Natural killer cell (primary cell): ENCODE results near the gene CYP2D6. TPM values are rescaled to one million over a fixed set of nuclear protein-coding genes. Genes with fewer than 3 reads are reported as not detected.

Source experiments
- ATAC-seq, 3 donors: fragments of 150-1000 bp in 2 of 3; fragments of 200-7000 bp in 1 of 3; cut with Tn5 transposase; 1 replicate in 1 of 3; 2 replicates in 2 of 3; pipeline ENCODE4 v1.10.0; 2021; ENCODE audit warnings: mild to moderate bottlenecking in 2 of 3, moderate library complexity in 2 of 3
- DNase-seq, 2 donors: peaks; one replicate each; pipeline versions ENCODE4 v3.0.0 to v3.0.0-alpha.2; 2013 to 2021; ENCODE audit warnings: mixed read lengths in 1 of 2
- H3K27ac ChIP-seq: one replicate; pipeline ENCODE4 v1.5.1; 2013; ENCODE audit warnings: mild to moderate bottlenecking, low read length
- H3K27me3 ChIP-seq: one replicate; pipeline ENCODE4 v1.6.1; 2013; ENCODE audit warnings: low read length; ENCODE audit not compliant: control insufficient read depth, insufficient read depth
- H3K36me3 ChIP-seq: one replicate; pipeline ENCODE4 v1.6.1; 2013; ENCODE audit warnings: low read length; ENCODE audit not compliant: control insufficient read depth, insufficient read depth
- H3K4me1 ChIP-seq: one replicate; pipeline ENCODE4 v1.6.1; 2013; ENCODE audit warnings: low read length; ENCODE audit not compliant: control insufficient read depth, insufficient read depth
- H3K4me3 ChIP-seq: one replicate; pipeline ENCODE4 v1.5.1; 2013; ENCODE audit warnings: low read length
- H3K9me3 ChIP-seq: one replicate; pipeline ENCODE4 v1.6.1; 2013; ENCODE audit warnings: low read length; ENCODE audit not compliant: control insufficient read depth, insufficient read depth
- H3K27ac Mint-ChIP-seq, 2 donors: one replicate each; pipeline ENCODE4 v1.8.0; 2022; ENCODE audit warnings: mild to moderate bottlenecking in 2 of 2, mixed read lengths in 2 of 2, moderate library complexity in 1 of 2
- H3K27me3 Mint-ChIP-seq, 2 donors: one replicate each; pipeline ENCODE4 v1.8.0; 2022; ENCODE audit warnings: low read depth in 2 of 2, mixed read lengths in 2 of 2
- H3K36me3 Mint-ChIP-seq: one replicate; pipeline ENCODE4 v1.8.0; 2022; ENCODE audit warnings: mixed read lengths
- H3K4me1 Mint-ChIP-seq, 2 donors: one replicate each; pipeline ENCODE4 v1.8.0; 2022; ENCODE audit warnings: mixed read lengths in 2 of 2
- H3K4me3 Mint-ChIP-seq: one replicate; pipeline ENCODE4 v1.8.0; 2022; ENCODE audit warnings: mild to moderate bottlenecking, moderate library complexity, mixed read lengths
- H3K9me3 Mint-ChIP-seq, 2 donors: one replicate each; pipeline ENCODE4 v1.8.0; 2022; ENCODE audit warnings: mixed read lengths in 2 of 2
- CTCF ChIP-seq: fragments of 200-600 bp; IDR thresholded peaks from one replicate; pipeline ENCODE4 v1.8.0; 2022; ENCODE audit warnings: antibody characterized with exemption
- WGBS: methylation state at CpG from one replicate; pipeline ENCODE4 v1.1.7; 2013; ENCODE audit warnings: missing lambda C conversion rate; ENCODE audit not compliant: insufficient coverage; 5-methylcytosine and 5-hydroxymethylcytosine counted together
- intact Hi-C: fragments of 100-400 bp; cut with micrococcal nuclease; formaldehyde crosslinking; loops from one replicate; pipeline ENCODE4 v1.14.2; 2022
- total RNA-seq, 4 donors: library from RNA; stranded (reverse); fragments of 120-200 nt in 1 of 4; gene quantifications; one replicate each; pipeline versions ENCODE4 v1.2.3 to v1.2.4, GENCODE V29; 2013 to 2022

Gene CYP2D6
- total RNA-seq, 3 donors from 2014 or later (not counting 1 experiment from before 2014, with no cell fraction given), result 3.8 to 5.5 (median 3.9) TPM

DNA sequence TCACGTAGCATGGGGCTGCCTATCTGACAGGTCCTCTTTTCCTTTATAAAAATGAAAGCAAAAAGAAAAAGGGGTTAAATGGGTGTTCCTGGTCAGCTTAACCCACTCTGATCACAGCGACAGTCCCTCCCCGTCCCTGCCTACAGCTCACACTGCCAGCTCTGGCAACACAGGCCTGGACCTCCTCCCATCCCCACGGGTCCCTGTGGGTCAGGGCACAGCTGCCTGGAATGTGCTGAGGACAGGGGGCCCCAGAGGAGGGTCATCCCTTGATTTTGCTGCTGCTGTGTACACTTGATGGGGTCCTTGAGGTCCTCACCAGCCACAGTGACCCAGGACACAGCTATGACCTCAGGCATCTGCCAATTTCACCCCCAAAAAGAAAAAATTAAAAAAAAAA, 29.6 kb upstream of the CYP2D6 start:
- peaks cover 0 to 5% of the 10 kb centered on the region in 2 donors for H3K4me1 Mint-ChIP-seq
- H3K27me3 ChIP-seq, result no peaks in the 10 kb centered on the region
- intact Hi-C loops, result no loop called here
- H3K4me3 Mint-ChIP-seq, result no peak overlapping the region
- H3K36me3 Mint-ChIP-seq, result no peaks in the 10 kb centered on the region
- H3K4me3 ChIP-seq, result no peak overlapping the region
- H3K27ac Mint-ChIP-seq, result no peak overlapping the region
- no peaks in the 10 kb centered on the region for H3K27me3 Mint-ChIP-seq
- WGBS, result 98% methylated on average over 4 of the region's 4 CpGs
- H3K27ac ChIP-seq, result no peak overlapping the region
- no peak for ATAC-seq
- peaks cover 8% of the 10 kb centered on the region for H3K36me3 ChIP-seq
- H3K9me3 ChIP-seq, result no peaks in the 10 kb centered on the region
- no peak for TF ChIP-seq CTCF
- no peak for DNase-seq
- no peaks in the 10 kb centered on the region for H3K4me1 ChIP-seq
- no peaks in the 10 kb centered on the region for H3K9me3 Mint-ChIP-seq

DNA sequence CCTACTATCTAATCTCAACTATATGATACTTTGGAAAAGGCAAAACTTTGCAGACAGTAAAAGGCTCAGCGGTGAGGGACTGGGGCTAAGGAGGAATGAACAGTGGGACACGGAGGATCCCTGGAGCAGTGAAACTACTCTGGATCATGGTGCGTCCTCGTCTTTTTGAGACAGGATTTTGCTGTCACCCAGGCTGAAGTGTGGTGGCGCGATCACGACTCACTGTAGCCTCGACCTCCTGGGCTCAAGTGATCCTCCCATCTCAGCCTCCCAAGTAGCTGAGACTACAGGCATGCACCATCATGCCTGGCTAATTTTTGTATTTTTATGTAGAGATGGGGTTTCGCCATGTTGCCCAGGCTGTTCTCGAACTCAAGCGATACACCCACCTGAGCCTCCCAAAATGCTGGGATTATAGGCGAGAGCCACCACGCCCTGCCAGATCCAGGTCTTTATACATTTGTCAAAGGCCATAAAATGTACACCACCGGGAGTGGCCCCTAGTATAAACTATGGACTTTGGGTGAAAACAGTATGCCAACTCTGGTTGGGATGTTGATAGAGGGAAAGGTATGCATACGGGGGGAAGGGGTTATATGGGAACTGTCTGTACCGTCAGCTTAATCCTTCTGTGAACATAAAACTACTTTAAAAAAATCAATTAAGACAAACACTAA, 28.0 kb upstream of the CYP2D6 start:
- intact Hi-C loops, result no loop called here
- no peaks in the 10 kb centered on the region for H3K9me3 ChIP-seq
- Mint-ChIP-seq H3K4me1 (peaks cover 0 to 1% of the 10 kb centered on the region in 2 donors), H3K27ac (no peak overlapping the region), H3K36me3 (no peaks in the 10 kb centered on the region), H3K27me3 (no peaks in the 10 kb centered on the region), H3K4me3 (no peak overlapping the region), H3K9me3 (no peaks in the 10 kb centered on the region)
- no peaks in the 10 kb centered on the region for H3K27me3 ChIP-seq
- H3K27ac ChIP-seq, result no peak overlapping the region
- H3K36me3 ChIP-seq, result peaks cover 9% of the 10 kb centered on the region
- H3K4me1 ChIP-seq, result no peaks in the 10 kb centered on the region
- H3K4me3 ChIP-seq, result no peak overlapping the region
- TF ChIP-seq CTCF, result no peak
- DNase-seq, result no peak
- WGBS, result 95% methylated on average over 15 of the region's 16 CpGs
- ATAC-seq, result no peak

DNA sequence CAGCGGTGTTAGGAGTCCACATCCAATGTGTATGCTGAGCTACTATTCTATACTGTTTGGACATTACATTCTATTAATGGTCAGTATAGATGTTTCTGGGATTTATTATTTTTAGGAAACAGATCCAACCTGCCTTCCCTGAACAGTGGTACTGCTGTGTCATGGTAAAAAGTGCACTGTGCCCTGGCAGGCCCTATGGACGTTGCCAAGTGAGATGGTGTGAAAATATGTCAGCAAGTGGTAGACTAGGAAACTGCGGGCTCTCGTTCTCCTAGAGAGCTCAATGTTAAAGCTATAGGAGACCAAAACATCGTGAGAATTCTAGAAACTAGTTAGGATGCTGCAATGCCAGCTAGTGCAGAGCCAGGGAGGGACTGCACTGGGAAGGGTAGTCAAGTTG, 26.0 kb upstream of the CYP2D6 start:
- ATAC-seq (no peak), DNase-seq (no peak)
- Histone ChIP-seq H3K9me3 (no peaks in the 10 kb centered on the region), H3K27ac (no peak overlapping the region), H3K36me3 (peaks cover 6% of the 10 kb centered on the region), H3K27me3 (no peaks in the 10 kb centered on the region), H3K4me1 (no peaks in the 10 kb centered on the region), H3K4me3 (no peak overlapping the region)
- Mint-ChIP-seq H3K27me3 (no peaks in the 10 kb centered on the region), H3K27ac (peak overlapping the region in 1 of 2 donors; percentile 45), H3K36me3 (no peaks in the 10 kb centered on the region), H3K4me1 (no peaks in the 10 kb centered on the region), H3K9me3 (no peaks in the 10 kb centered on the region), H3K4me3 (no peak overlapping the region)
- intact Hi-C loops, result no loop called here
- TF ChIP-seq CTCF, result no peak
- 83% methylated on average over 5 of the region's 5 CpGs for WGBS

DNA sequence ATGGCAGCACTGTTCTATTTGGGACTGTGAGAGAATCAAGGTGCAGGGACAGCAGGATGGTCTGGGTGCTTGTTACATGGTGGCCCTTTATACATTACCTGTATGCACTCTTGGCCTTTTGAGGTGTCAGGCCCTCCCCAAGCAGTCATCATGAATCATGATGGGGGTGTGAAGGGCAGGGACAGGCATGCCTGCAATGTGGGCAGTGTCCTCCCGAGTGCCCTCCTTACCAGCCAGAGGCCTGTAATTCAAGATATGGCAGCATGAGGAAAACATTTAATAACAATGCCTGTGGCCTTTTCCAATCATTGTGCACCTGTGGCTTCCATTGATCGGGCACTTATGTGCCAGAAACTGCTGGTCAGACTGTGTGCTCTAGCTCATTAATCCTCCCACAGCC, 25.5 kb upstream of the CYP2D6 start:
- H3K9me3 Mint-ChIP-seq, result no peaks in the 10 kb centered on the region
- H3K27ac ChIP-seq, result no peak overlapping the region
- no peaks in the 10 kb centered on the region for H3K27me3 ChIP-seq
- no peak overlapping the region for H3K4me3 Mint-ChIP-seq
- 93% methylated on average over 2 of the region's 2 CpGs for WGBS
- H3K36me3 ChIP-seq, result peaks cover 6% of the 10 kb centered on the region
- no peaks in the 10 kb centered on the region for H3K4me1 ChIP-seq
- no peaks in the 10 kb centered on the region for H3K4me1 Mint-ChIP-seq
- H3K4me3 ChIP-seq, result no peak overlapping the region
- TF ChIP-seq CTCF, result no peak
- intact Hi-C loops, result no loop called here
- H3K36me3 Mint-ChIP-seq, result no peaks in the 10 kb centered on the region
- H3K27ac Mint-ChIP-seq, result peak overlapping the region in 1 of 2 donors; percentile 45
- ATAC-seq (no peak), DNase-seq (no peak)
- no peaks in the 10 kb centered on the region for H3K9me3 ChIP-seq
- no peaks in the 10 kb centered on the region for H3K27me3 Mint-ChIP-seq
